Measurements from ENCODE around the gene PRRX2. TPM values are rescaled to one million over a fixed set of nuclear protein-coding genes. Genes with fewer than 3 reads are reported as not detected.
A peak's percentile ranks its signal among the peaks of the same experiment; 100 is the strongest.

Gene PRRX2
- total RNA-seq, 1 donor from 2014 or later = 43.7 TPM

- peaks cover 0 to 5% of the 10 kb centered on the region in 2 donors for H3K36me3 ChIP-seq
- H3K9me3 ChIP-seq = no peaks in the 10 kb centered on the region
- H3K27ac ChIP-seq = peak overlapping the region; percentile 76
- no peaks in the 10 kb centered on the region for H3K27me3 ChIP-seq
- intact Hi-C loops (cut with DNase I) = no loop called here
- TF ChIP-seq POLR2AphosphoS5 (IDR thresholded peaks at IDR 0.05; ENCODE audit: insufficient read depth in 1 of 2, low read depth in 1 of 2) (no peak), CTCF (IDR thresholded peaks at IDR 0.05) (no peak), POLR2A (IDR thresholded peaks at IDR 0.05) (no peak)
- peak overlapping the region; percentile 66 to 91 for H3K4me3 ChIP-seq
- no peak for DNase-seq (ENCODE audit: extremely low spot score in 2 of 2)
- H3K4me1 ChIP-seq = peaks cover 66% of the 10 kb centered on the region
Measured at GRCh38 chr9:129627556-129628440, 37.6 kb upstream of the PRRX2 start.

- TF ChIP-seq CTCF (IDR thresholded peaks at IDR 0.05) (no peak), POLR2AphosphoS5 (IDR thresholded peaks at IDR 0.05; ENCODE audit: insufficient read depth in 1 of 2, low read depth in 1 of 2) (no peak), POLR2A (IDR thresholded peaks at IDR 0.05) (no peak)
- H3K36me3 ChIP-seq = peaks cover 0 to 14% of the 10 kb centered on the region in 2 donors
- H3K9me3 ChIP-seq = no peaks in the 10 kb centered on the region
- no peak overlapping the region for H3K27ac ChIP-seq
- no peak for DNase-seq (ENCODE audit: extremely low spot score in 2 of 2)
- H3K4me1 ChIP-seq = peaks cover 66% of the 10 kb centered on the region
- intact Hi-C loops (cut with DNase I) = no loop called here
- no peak overlapping the region for H3K4me3 ChIP-seq
- no peaks in the 10 kb centered on the region for H3K27me3 ChIP-seq
Measured at GRCh38 chr9:129628709-129629108, 36.7 kb upstream of the PRRX2 start.

- Histone ChIP-seq H3K36me3 (peaks cover 3 to 21% of the 10 kb centered on the region in 2 donors), H3K4me1 (peaks cover 66% of the 10 kb centered on the region), H3K4me3 (no peak overlapping the region), H3K27me3 (no peaks in the 10 kb centered on the region), H3K9me3 (no peaks in the 10 kb centered on the region), H3K27ac (no peak overlapping the region)
- no peak for DNase-seq (ENCODE audit: extremely low spot score in 2 of 2)
- TF ChIP-seq POLR2AphosphoS5 (IDR thresholded peaks at IDR 0.05; ENCODE audit: insufficient read depth in 1 of 2, low read depth in 1 of 2) (no peak), CTCF (IDR thresholded peaks at IDR 0.05) (no peak), POLR2A (IDR thresholded peaks at IDR 0.05) (no peak)
- intact Hi-C loops (cut with DNase I) = no loop called here
Measured at GRCh38 chr9:129629251-129629820, 36.1 kb upstream of the PRRX2 start.

- no peak overlapping the region for H3K27ac ChIP-seq
- intact Hi-C loops (cut with DNase I) = no loop called here
- DNase-seq (ENCODE audit: extremely low spot score in 2 of 2) = no peak
Measured at GRCh38 chr9:129630967-129631673, 34.3 kb upstream of the PRRX2 start.

More at GRCh38 chr9:129630967-129631673, 34.3 kb upstream of the PRRX2 start:
- H3K36me3 ChIP-seq = peaks cover 3 to 37% of the 10 kb centered on the region in 2 donors
- H3K9me3 ChIP-seq = no peaks in the 10 kb centered on the region
- no peak for TF ChIP-seq POLR2A (IDR thresholded peaks at IDR 0.05)
- no peak for TF ChIP-seq POLR2AphosphoS5 (IDR thresholded peaks at IDR 0.05; ENCODE audit: insufficient read depth in 1 of 2, low read depth in 1 of 2)
- no peak for TF ChIP-seq CTCF (IDR thresholded peaks at IDR 0.05)
- peaks cover 57% of the 10 kb centered on the region for H3K4me1 ChIP-seq
- no peaks in the 10 kb centered on the region for H3K27me3 ChIP-seq
- H3K4me3 ChIP-seq = no peak overlapping the region
